ENCODE measurements around the gene TMEM140.

DNA sequence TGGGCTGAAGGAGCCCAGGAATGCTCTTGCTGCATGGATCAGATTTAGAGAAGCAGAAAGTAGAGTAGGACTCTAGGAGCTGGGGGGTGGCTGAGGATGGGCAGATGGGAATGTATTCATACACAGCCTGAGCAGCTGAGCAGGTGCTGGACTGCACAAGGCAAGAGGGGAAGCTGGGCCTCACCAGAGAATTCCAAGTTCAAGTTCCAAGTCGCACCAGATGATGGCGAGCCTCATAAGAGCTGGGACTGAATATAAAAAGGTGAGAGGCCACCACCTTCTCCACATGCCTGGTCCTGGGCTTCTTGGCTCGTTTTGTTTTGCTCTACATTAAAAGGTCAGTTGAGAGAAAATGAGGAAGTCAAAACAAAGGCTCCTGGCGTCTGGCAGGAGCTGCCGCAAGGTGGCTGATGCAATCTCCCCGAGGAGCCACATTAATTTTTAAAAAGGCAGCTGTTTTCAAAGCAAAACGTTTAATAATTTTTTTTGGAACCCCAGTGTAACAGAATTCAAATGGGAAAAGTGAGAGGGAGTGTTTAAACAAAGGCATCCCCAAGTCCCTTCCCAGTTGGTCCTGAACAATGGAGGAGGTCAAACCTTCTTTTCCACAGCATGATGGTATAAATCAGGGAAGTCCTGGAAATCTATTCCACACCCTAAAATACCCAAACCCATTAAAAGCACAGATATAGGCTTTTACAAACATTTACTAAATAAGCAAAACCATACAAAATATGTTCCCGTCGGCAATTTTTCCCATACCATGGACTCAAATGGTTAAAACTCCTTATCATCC is 13.2 kb downstream of the TMEM140 start:
- TF ChIP-seq EZH2phosphoT487 (IDR thresholded peaks at IDR 0.05; ENCODE audit: insufficient read depth, low read depth) (no peak), EZH2 (IDR thresholded peaks at IDR 0.05; ENCODE audit: insufficient read depth, poor library complexity, severe bottlenecking) (no peak)

Measured in GM23248 (cell line).